Ectodermal cell (in vitro differentiated cells): Measurements from ENCODE around the gene DAZL.

Experiments used
- H3K27ac ChIP-seq: 2 replicates; pipeline ENCODE4 v1.7.0; 2013; ENCODE audit warnings: mild to moderate bottlenecking, low read depth, low read length; ENCODE audit not compliant: insufficient read depth, poor library complexity, severe bottlenecking
- H3K27me3 ChIP-seq: 2 replicates; pipeline ENCODE4 v1.7.0; 2013; ENCODE audit warnings: mild to moderate bottlenecking, low read length; ENCODE audit not compliant: insufficient read depth, control insufficient read depth, poor library complexity, severe bottlenecking
- H3K36me3 ChIP-seq: one replicate; pipeline ENCODE4 v1.7.0; 2013; ENCODE audit warnings: low read length; ENCODE audit not compliant: control insufficient read depth, insufficient read depth
- H3K4me1 ChIP-seq: one replicate; pipeline ENCODE4 v1.7.0; 2013; ENCODE audit warnings: low read length; ENCODE audit not compliant: control insufficient read depth, insufficient read depth
- H3K4me3 ChIP-seq: 2 replicates; pipeline ENCODE4 v1.7.0; 2013; ENCODE audit warnings: low read depth, low read length, control low read depth; ENCODE audit not compliant: insufficient read depth
- H3K9me3 ChIP-seq: 2 replicates; pipeline ENCODE4 v1.7.0; 2013; ENCODE audit warnings: mild to moderate bottlenecking, low read length, moderate library complexity; ENCODE audit not compliant: control insufficient read depth
- WGBS, 2 experiments: methylation state at CpG; one replicate each; pipeline ENCODE4 v1.1.7; 2013; ENCODE audit warnings: missing lambda C conversion rate in 2 of 2; 5-methylcytosine and 5-hydroxymethylcytosine counted together

The DAZL gene

DNA sequence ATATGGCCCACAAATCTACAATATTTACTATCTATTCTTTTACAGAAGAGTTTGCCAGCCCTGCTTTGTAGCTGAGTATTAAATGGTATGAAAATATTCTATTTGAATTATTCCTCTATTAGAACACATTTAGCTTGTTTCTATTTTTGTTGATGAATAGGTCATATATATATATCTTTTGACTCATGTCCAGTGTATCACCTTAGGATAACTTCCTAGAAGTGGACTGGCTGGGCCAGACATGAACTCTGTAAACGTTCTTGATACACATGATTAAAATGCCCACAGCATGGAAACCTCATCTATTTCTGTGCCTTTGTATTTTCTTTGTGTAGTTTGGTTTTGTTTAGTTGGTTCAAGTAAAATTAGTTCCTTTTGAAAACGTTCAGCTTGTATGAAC, 37.1 kb downstream of the DAZL start:
- no peaks in the 10 kb centered on the region for H3K27me3 ChIP-seq
- no peaks in the 10 kb centered on the region for H3K4me1 ChIP-seq
- WGBS, 2 experiments: 86 to 87% methylated on average over 2 of the region's 2 CpGs
- H3K9me3 ChIP-seq: no peaks in the 10 kb centered on the region
- no peaks in the 10 kb centered on the region for H3K36me3 ChIP-seq
- H3K4me3 ChIP-seq: no peak overlapping the region
- no peak overlapping the region for H3K27ac ChIP-seq

DNA sequence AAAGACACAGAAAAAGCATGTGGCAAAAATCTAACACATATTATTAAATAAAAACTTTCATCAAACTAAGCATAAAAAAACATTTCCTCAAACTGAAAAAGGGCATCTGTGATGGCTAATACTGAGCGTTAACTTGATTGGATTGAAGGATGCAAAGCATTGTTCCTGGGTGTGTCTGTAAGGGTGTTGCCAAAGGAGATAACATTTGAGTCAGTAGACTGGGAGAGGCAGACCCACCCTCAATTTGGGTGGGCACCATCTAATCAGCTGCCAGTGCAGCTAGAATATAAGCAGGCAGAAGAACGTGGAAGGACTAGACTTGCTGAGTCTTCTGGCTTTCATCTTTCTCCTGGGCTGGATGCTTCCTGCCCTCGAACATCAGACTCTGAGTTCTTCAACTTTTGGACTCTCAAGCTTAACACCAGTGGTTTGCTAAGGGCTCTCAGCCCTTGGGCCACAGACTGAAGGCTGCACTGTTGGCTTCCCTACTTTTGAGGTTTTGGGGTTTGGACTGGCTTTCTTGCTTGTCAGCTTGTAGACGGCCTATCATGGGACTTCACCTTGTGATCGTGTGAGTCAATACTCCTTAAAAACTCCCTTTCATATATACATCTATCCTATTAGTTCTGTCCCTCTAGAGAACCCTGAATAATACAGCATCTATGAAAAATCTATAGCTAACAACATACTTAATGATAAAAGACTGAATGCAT, 45.4 kb downstream of the DAZL start:
- H3K4me1 ChIP-seq: no peaks in the 10 kb centered on the region
- 88 to 92% methylated on average over 5 of the region's 5 CpGs for WGBS, 2 experiments
- no peak overlapping the region for H3K27ac ChIP-seq
- H3K27me3 ChIP-seq: no peaks in the 10 kb centered on the region
- no peaks in the 10 kb centered on the region for H3K9me3 ChIP-seq
- no peak overlapping the region for H3K4me3 ChIP-seq
- no peaks in the 10 kb centered on the region for H3K36me3 ChIP-seq

DNA sequence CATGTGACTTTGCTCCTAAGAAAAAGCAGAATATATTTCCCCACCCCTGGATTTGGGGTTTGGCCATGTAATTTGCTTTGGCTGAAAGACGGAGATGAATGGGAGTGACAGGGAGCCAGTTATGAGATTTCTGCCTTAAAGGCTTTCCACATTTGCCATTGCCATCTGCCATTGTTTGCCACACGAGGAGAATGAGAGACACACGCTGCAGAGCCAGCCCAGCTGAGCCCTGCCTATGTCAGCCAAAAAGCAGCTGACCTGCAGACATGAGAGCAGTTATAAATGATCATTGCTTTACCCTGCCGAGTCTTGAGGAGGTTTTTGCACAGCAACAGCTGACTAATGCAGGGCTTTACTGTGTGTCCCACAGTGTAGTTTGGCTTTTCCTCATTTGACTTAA, 51.1 kb downstream of the DAZL start:
- 92 to 95% methylated on average over 4 of the region's 4 CpGs for WGBS, 2 experiments
- Histone ChIP-seq H3K4me1 (no peaks in the 10 kb centered on the region), H3K4me3 (no peak overlapping the region), H3K36me3 (no peaks in the 10 kb centered on the region), H3K27me3 (no peaks in the 10 kb centered on the region), H3K9me3 (no peaks in the 10 kb centered on the region), H3K27ac (no peak overlapping the region)

DNA sequence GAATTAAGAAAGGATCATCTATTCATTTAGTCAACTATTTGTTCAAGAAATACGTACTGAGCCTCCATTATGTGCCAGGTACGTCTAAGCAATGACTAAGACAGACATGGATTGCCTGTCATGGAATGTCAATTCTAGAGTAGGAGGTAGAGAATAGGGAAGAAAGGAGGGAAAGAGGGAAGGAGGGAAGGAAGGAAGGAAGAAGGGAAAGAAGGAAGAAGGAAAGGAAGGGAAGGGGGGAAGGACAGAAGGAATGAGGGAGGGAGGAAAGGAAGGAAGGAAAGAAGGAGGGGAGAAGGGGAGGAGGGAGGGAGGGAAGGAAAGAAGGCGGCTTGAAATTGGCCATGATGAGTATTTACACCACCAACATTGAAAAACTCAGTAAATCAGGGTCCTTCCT, 52.5 kb downstream of the DAZL start:
- no peaks in the 10 kb centered on the region for H3K36me3 ChIP-seq
- no peaks in the 10 kb centered on the region for H3K27me3 ChIP-seq
- H3K9me3 ChIP-seq: no peaks in the 10 kb centered on the region
- no peaks in the 10 kb centered on the region for H3K4me1 ChIP-seq
- WGBS, 2 experiments: 92 to 95% methylated on average over 3 of the region's 3 CpGs
- H3K4me3 ChIP-seq: no peak overlapping the region
- no peak overlapping the region for H3K27ac ChIP-seq

DNA sequence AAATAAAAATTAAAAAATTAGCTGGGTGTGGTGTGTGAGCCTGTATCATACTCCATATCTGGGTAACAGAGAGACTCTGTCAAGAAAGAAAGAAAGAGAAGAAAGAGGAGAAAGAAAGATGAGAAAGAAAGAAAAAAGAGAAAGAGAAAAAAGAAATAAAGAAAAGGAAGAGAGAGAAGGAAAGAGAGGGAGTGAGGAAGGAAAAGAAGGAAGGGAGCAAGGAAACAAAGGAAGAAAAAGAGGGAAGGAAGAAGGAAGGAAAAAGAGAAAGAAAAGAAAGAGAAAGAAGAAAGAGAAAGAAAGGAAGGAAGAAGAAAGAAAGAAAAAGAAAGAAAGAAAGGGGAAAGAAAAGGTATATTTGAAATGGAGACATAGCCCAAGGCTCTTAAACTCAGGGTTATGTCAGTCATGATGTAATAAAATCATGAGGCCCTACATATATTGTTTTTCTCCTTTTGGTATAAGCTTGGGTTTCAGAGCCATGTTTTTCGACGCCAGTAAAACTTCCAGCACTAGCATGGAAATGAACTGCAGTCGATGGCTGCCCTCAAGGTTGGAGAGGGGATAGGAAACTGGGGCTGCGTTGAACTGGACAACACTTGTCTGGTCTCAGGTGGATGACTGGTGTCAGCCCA, 53.8 kb downstream of the DAZL start:
- Histone ChIP-seq H3K9me3 (no peaks in the 10 kb centered on the region), H3K36me3 (no peaks in the 10 kb centered on the region), H3K4me1 (no peaks in the 10 kb centered on the region), H3K27ac (no peak overlapping the region), H3K27me3 (no peaks in the 10 kb centered on the region), H3K4me3 (no peak overlapping the region)
- 94 to 95% methylated on average over 4 of the region's 4 CpGs for WGBS, 2 experiments

DNA sequence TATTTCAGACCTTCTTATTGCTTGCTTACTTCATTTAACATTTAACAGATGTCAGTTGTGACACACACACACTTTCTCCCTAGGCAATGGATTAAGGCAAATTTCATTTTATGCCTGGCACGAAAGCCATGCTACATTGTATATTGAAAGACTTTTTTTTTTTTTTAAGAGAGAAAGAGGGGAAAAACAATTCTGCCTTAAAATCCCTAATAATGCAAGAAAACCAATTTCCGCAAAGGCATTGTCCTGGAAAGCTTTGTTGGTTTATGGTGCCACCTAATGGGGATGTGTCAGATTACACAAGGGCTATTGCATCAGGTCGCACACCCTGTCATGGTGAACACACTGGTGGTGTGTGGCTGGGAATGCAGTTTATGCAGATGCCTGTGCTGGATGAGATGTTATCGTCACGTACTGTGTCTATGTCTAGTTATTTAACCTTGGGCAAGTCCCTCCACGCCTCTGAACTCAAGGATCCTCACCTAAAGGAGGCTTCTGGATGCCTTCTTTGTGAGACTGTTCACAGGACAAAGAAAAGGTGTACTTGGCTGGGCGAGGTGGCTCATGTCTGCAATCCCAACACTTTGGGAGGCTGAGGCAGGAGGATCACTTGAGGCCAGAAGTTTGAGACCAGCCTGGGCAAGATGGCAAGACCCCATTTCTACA, 54.4 kb downstream of the DAZL start:
- WGBS, 2 experiments: 21 to 24% methylated on average over 6 to 7 of the region's 7 CpGs

DNA sequence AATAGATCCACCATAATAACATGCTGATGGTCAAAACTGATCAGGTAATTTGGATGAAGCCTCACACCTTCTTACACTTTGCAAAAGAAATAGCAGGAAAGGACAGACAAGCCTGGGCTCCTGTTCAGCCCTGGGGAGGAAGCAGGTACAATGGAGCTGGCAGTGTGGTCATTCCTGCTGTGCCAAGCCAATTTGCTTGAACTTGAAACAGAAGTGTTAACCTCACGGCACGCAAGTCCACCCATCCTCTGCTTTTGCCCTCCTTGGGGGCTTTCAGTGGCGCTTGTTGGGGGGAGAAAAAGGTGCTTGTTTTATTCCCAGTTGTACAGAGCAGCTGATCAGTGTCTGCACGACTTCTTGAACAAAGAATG, 54.9 kb downstream of the DAZL start:
- 58 to 59% methylated on average over 4 of the region's 4 CpGs for WGBS, 2 experiments
- Histone ChIP-seq H3K27me3 (no peaks in the 10 kb centered on the region), H3K9me3 (no peaks in the 10 kb centered on the region), H3K4me3 (no peak overlapping the region), H3K4me1 (no peaks in the 10 kb centered on the region), H3K36me3 (no peaks in the 10 kb centered on the region), H3K27ac (no peak overlapping the region)

More for the DNA sequence above, 54.4 kb downstream of the DAZL start:
- H3K27me3 ChIP-seq: no peaks in the 10 kb centered on the region
- no peaks in the 10 kb centered on the region for H3K9me3 ChIP-seq
- no peak overlapping the region for H3K27ac ChIP-seq
- no peaks in the 10 kb centered on the region for H3K36me3 ChIP-seq
- H3K4me3 ChIP-seq: no peak overlapping the region
- no peaks in the 10 kb centered on the region for H3K4me1 ChIP-seq

DNA sequence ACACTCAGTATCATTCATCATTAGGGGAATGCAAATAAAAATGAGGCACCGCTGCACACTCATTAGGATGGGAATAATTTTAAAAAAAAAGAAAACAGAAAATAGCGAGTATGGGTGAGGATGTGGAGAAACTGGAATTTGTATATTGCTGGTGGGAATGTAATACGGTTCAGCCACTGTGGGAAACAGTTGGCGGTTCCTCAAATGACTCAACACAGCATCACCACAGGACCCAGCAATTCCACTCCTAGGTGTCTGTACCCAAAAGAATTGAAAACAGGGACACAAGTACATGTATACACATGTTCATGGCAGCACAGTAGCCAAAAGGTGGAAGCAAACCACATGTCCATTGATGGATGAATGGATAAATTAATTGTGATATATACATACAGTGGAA, 56.5 kb downstream of the DAZL start:
- no peaks in the 10 kb centered on the region for H3K4me1 ChIP-seq
- 90 to 95% methylated on average over 4 of the region's 4 CpGs for WGBS, 2 experiments
- H3K36me3 ChIP-seq: no peaks in the 10 kb centered on the region
- no peaks in the 10 kb centered on the region for H3K27me3 ChIP-seq
- H3K27ac ChIP-seq: no peak overlapping the region
- H3K4me3 ChIP-seq: no peak overlapping the region
- no peaks in the 10 kb centered on the region for H3K9me3 ChIP-seq

DNA sequence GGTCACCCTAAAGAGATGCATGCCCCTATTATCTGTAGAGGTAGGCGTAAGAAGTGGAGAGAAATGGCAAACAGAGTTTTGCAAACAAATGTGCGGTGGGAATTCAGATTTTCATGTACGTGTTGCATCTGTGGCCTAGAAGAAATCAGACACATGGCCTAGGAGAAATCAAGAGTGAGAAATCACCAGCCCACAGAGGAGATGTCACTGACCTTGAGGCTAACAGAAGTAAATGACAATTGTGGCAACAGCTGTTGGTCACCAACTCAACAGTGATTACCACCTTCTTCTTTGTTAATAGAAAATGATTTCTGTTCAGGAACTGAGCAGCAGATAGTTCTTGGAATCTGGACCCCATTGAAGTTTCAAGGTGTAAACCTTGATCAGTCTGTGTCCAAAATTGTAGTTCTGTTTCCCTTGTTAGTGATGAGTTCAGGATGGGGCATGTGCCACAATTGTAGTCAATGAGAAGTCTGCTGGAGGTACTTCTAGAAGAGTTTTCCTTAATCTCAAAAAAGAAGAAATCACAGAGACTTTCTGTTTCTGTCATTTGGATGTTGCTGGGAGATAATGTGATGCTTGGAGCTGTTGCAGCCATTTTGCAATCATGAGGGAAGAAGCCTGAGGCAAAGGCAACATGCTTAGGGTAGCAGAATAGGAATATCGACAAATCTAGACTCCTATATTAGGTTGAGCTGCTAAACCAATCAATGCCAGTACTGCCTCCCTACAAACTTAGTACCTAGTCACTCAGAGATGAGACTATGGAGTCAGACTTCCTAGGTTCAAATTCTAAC, 57.5 kb downstream of the DAZL start:
- 95 to 98% methylated on average over 4 of the region's 4 CpGs for WGBS, 2 experiments
- Histone ChIP-seq H3K4me1 (no peaks in the 10 kb centered on the region), H3K9me3 (no peaks in the 10 kb centered on the region)

More for the DNA sequence above, 57.5 kb downstream of the DAZL start:
- Histone ChIP-seq H3K27me3 (no peaks in the 10 kb centered on the region), H3K36me3 (no peaks in the 10 kb centered on the region), H3K4me3 (no peak overlapping the region), H3K27ac (no peak overlapping the region)
